Ovary (tissue), 3 donors: ENCODE measurements around the gene VPS11.

Source experiments
- CTCF ChIP-seq, 3 donors: fragments of 450-650 bp in 2 of 3; fragments of 200-600 bp in 1 of 3; IDR thresholded peaks; one replicate each; pipeline versions ENCODE4 v1.5.1 to v1.8.0; 2016 to 2022; ENCODE audit warnings: antibody characterized with exemption in 3 of 3, mild to moderate bottlenecking in 1 of 3
- EP300 ChIP-seq: sonication (generic); formaldehyde crosslinking; IDR thresholded peaks from one replicate; pipeline ENCODE4 v1.6.1; 2017; ENCODE audit warnings: antibody characterized with exemption
- POLR2A ChIP-seq: fragments of 450-650 bp; IDR thresholded peaks from one replicate; pipeline ENCODE4 v1.6.1; 2017; ENCODE audit warnings: antibody characterized with exemption, mild to moderate bottlenecking, moderate library complexity
- donor health status: DM: no; HTN: no; CAD: no.

- TF ChIP-seq CTCF (IDR thresholded peaks at IDR 0.05) (no peak), POLR2A (no peak), EP300 (no peak)
These were observed 53.0 kb downstream of the VPS11 start for GRCh38 chr11:119120639-119121007.
